ENCODE results near the gene ANKRD50.
A peak's percentile ranks its signal among the peaks of the same experiment; 100 is the strongest.

Gene ANKRD50

GRCh38 chr4:124636788-124637187 is 75.7 kb downstream of the ANKRD50 start:
- no peak for DNase-seq

- DNase-seq: no peak
These were observed 77.2 kb downstream of the ANKRD50 start for GRCh38 chr4:124635331-124635730.

GRCh38 chr4:124633285-124633941 is 79.1 kb downstream of the ANKRD50 start:
- no peak for DNase-seq

- no peak for DNase-seq
These were observed 80.1 kb downstream of the ANKRD50 start for GRCh38 chr4:124632439-124632838.

GRCh38 chr4:124631760-124632159 is 80.8 kb downstream of the ANKRD50 start:
- DNase-seq: peak; percentile 95

- no peak for DNase-seq
These were observed 82.9 kb downstream of the ANKRD50 start for GRCh38 chr4:124629681-124630080.
